HepG2 (cell line): ENCODE results near the gene BSN. TPM values are rescaled to one million over a fixed set of nuclear protein-coding genes. Genes with fewer than 3 reads are reported as not detected.
A peak's percentile ranks its signal among the peaks of the same experiment; 100 is the strongest.

Source experiments
- ARNT2 ChIP-seq: sonication (generic); formaldehyde crosslinking; IDR thresholded peaks from 2 replicates; pipeline ENCODE4 v1.8.0; 2022; ENCODE audit warnings: mild to moderate bottlenecking, low read depth, missing genetic modification reagents, moderate library complexity
- HOXA7 ChIP-seq: sonication (generic); formaldehyde crosslinking; IDR thresholded peaks from 2 replicates; pipeline ENCODE4 v1.8.1; 2022; ENCODE audit warnings: mild to moderate bottlenecking, missing genetic modification reagents, moderate library complexity
- MTF2 ChIP-seq: sonication (generic); formaldehyde crosslinking; IDR thresholded peaks from 2 replicates; pipeline ENCODE4 v1.5.0; 2020; ENCODE audit warnings: missing genetic modification reagents, borderline replicate concordance
- NAIF1 ChIP-seq: sonication (generic); formaldehyde crosslinking; IDR thresholded peaks from 2 replicates; pipeline ENCODE4 v1.5.0; 2020; ENCODE audit warnings: mild to moderate bottlenecking, missing genetic modification reagents, borderline replicate concordance
- TBL1XR1 ChIP-seq: fragments of 150-350 bp; IDR thresholded peaks from 2 replicates; pipeline ENCODE4 v1.6.1; 2014; ENCODE audit warnings: borderline replicate concordance, low read length; ENCODE audit not compliant: partially characterized antibody
- XBP1 ChIP-seq: sonication (generic); formaldehyde crosslinking; IDR thresholded peaks from 2 replicates; pipeline ENCODE4 v1.5.0; 2020; ENCODE audit warnings: missing genetic modification reagents
- ZNF296 ChIP-seq: sonication (generic); formaldehyde crosslinking; conservative IDR thresholded peaks from 2 replicates; pipeline ENCODE4 v1.5.0; 2020; ENCODE audit warnings: mild to moderate bottlenecking, missing genetic modification reagents
- polyA plus RNA-seq, 8 experiments: library from polyadenylated mRNA; depleted of rRNA in 3 of 8; stranded (reverse) in 7 of 8; unstranded in 1 of 8; fragments of >200 nt; fragmentation: Illumina TruSeq in 4 of 8; extraction: Trizol in 4 of 8; gene quantifications; 2 replicates each; pipeline versions ENCODE4 v1.2.1 to v1.2.3, GENCODE V29; 2011 to 2016; ENCODE audit warnings: low read depth in 4 of 8, missing spikeins in 1 of 8, mixed read lengths in 1 of 8; ENCODE audit not compliant: insufficient read depth in 1 of 8
- total RNA-seq, 5 experiments: library from RNA; depleted of rRNA; stranded (reverse); fragments of >200 nt; fragmentation: Illumina TruSeq; extraction: Trizol; gene quantifications; 2 replicates each; pipeline ENCODE4 v1.2.3, GENCODE V29; 2016; ENCODE audit warnings: low read depth in 1 of 5
- TF ChIP-seq, protein P1 (sequence below): sonication (generic); formaldehyde crosslinking; IDR thresholded peaks from 2 replicates; pipeline ENCODE4 v1.4.0; 2020; ENCODE audit warnings: missing genetic modification reagents
- TF ChIP-seq, protein P2 (sequence below): sonication (generic); formaldehyde crosslinking; IDR thresholded peaks from 2 replicates; pipeline ENCODE4 v1.4.0; 2020; ENCODE audit warnings: low read depth, missing genetic modification reagents
- TF ChIP-seq, protein P3 (sequence below): sonication (generic); formaldehyde crosslinking; IDR thresholded peaks from 2 replicates; pipeline ENCODE4 v1.4.0; 2020; ENCODE audit warnings: missing genetic modification reagents, mild to moderate bottlenecking, borderline replicate concordance
- TF ChIP-seq, protein P4 (sequence below): sonication (generic); formaldehyde crosslinking; IDR thresholded peaks from 2 replicates; pipeline ENCODE4 v1.8.1; 2023; ENCODE audit warnings: mild to moderate bottlenecking, missing genetic modification reagents
- TF ChIP-seq, protein P5 (sequence below): sonication (generic); formaldehyde crosslinking; IDR thresholded peaks from 2 replicates; pipeline ENCODE4 v1.5.0; 2020; ENCODE audit warnings: missing genetic modification reagents
- TF ChIP-seq, protein P6 (sequence below): sonication (generic); formaldehyde crosslinking; IDR thresholded peaks from 2 replicates; pipeline ENCODE4 v1.4.0; 2020; ENCODE audit warnings: missing genetic modification reagents, borderline replicate concordance

Gene BSN
- total and polyA plus RNA-seq, 2 of the 13 experiments (the other 11 are each of a cell fraction or from before 2014, with no cell fraction given): 0.42 to 0.86 TPM

DNA sequence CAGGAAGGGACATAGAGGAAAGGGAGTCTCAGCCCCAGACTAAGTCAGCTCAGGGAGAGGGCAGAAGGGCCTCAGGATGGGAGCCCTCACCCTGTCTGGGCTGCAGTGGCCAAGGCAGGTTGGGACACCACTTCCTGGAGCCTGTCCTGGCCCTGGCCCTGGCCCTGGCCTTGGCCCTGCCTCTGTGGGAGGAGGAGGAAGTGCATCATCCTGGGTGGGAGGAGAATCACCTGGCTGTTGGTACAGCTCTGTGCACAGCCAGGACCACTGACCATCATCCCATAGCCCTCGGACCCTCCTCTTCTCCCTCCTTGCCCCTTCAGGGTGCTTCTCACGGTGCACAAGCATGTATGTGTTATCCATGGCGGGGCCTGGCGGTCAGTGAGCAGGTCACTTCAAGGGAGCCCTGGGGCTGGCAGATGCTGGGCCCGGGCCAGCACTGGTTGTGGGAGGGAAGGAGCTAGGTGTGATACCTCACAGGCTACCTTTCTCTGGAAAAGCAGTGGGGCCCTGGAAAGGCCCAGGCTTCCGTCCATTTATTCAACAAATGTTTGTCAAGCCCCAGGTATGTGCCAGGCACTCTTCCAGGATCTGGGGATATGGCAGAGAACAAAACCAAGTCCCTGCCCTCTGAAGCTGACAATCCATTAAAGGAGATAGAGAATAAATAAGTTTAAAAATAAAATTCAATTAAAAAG lies 111.7 kb downstream of the BSN start (continued):
- TF ChIP-seq, protein P1, sequence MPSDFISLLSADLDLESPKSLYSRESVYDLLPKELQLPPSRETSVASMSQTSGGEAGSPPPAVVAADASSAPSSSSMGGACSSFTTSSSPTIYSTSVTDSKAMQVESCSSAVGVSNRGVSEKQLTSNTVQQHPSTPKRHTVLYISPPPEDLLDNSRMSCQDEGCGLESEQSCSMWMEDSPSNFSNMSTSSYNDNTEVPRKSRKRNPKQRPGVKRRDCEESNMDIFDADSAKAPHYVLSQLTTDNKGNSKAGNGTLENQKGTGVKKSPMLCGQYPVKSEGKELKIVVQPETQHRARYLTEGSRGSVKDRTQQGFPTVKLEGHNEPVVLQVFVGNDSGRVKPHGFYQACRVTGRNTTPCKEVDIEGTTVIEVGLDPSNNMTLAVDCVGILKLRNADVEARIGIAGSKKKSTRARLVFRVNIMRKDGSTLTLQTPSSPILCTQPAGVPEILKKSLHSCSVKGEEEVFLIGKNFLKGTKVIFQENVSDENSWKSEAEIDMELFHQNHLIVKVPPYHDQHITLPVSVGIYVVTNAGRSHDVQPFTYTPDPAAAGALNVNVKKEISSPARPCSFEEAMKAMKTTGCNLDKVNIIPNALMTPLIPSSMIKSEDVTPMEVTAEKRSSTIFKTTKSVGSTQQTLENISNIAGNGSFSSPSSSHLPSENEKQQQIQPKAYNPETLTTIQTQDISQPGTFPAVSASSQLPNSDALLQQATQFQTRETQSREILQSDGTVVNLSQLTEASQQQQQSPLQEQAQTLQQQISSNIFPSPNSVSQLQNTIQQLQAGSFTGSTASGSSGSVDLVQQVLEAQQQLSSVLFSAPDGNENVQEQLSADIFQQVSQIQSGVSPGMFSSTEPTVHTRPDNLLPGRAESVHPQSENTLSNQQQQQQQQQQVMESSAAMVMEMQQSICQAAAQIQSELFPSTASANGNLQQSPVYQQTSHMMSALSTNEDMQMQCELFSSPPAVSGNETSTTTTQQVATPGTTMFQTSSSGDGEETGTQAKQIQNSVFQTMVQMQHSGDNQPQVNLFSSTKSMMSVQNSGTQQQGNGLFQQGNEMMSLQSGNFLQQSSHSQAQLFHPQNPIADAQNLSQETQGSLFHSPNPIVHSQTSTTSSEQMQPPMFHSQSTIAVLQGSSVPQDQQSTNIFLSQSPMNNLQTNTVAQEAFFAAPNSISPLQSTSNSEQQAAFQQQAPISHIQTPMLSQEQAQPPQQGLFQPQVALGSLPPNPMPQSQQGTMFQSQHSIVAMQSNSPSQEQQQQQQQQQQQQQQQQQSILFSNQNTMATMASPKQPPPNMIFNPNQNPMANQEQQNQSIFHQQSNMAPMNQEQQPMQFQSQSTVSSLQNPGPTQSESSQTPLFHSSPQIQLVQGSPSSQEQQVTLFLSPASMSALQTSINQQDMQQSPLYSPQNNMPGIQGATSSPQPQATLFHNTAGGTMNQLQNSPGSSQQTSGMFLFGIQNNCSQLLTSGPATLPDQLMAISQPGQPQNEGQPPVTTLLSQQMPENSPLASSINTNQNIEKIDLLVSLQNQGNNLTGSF (CRISPR knock-in tag): no peak
- TF ChIP-seq, protein P2, sequence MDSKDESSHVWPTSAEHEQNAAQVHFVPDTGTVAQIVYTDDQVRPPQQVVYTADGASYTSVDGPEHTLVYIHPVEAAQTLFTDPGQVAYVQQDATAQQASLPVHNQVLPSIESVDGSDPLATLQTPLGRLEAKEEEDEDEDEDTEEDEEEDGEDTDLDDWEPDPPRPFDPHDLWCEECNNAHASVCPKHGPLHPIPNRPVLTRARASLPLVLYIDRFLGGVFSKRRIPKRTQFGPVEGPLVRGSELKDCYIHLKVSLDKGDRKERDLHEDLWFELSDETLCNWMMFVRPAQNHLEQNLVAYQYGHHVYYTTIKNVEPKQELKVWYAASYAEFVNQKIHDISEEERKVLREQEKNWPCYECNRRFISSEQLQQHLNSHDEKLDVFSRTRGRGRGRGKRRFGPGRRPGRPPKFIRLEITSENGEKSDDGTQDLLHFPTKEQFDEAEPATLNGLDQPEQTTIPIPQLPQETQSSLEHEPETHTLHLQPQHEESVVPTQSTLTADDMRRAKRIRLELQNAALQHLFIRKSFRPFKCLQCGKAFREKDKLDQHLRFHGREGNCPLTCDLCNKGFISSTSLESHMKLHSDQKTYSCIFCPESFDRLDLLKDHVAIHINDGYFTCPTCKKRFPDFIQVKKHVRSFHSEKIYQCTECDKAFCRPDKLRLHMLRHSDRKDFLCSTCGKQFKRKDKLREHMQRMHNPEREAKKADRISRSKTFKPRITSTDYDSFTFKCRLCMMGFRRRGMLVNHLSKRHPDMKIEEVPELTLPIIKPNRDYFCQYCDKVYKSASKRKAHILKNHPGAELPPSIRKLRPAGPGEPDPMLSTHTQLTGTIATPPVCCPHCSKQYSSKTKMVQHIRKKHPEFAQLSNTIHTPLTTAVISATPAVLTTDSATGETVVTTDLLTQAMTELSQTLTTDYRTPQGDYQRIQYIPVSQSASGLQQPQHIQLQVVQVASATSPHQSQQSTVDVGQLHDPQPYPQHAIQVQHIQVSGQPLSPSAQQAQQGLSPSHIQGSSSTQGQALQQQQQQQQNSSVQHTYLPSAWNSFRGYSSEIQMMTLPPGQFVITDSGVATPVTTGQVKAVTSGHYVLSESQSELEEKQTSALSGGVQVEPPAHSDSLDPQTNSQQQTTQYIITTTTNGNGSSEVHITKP (CRISPR knock-in tag): no peak
- TF ChIP-seq TBL1XR1: no peak
- TF ChIP-seq HOXA7: no peak
- TF ChIP-seq MTF2 (CRISPR knock-in tag): no peak
- TF ChIP-seq XBP1 (CRISPR knock-in tag): no peak
- TF ChIP-seq ARNT2 (CRISPR knock-in tag): peak; percentile 54; the same call in 1 of the 2 replicates
- TF ChIP-seq, protein P3, sequence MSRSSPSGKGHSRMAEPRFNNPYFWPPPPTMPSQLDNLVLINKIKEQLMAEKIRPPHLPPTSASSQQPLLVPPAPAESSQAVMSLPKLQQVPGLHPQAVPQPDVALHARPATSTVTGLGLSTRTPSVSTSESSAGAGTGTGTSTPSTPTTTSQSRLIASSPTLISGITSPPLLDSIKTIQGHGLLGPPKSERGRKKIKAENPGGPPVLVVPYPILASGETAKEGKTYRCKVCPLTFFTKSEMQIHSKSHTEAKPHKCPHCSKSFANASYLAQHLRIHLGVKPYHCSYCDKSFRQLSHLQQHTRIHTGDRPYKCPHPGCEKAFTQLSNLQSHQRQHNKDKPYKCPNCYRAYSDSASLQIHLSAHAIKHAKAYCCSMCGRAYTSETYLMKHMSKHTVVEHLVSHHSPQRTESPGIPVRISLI (CRISPR knock-in tag): no peak
- TF ChIP-seq, protein P4, sequence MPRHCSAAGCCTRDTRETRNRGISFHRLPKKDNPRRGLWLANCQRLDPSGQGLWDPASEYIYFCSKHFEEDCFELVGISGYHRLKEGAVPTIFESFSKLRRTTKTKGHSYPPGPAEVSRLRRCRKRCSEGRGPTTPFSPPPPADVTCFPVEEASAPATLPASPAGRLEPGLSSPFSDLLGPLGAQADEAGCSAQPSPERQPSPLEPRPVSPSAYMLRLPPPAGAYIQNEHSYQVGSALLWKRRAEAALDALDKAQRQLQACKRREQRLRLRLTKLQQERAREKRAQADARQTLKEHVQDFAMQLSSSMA: 0 out of 2 replicates have a peak, but pooled peaks have one; percentile 40
- no peak for TF ChIP-seq ZNF296 (CRISPR knock-in tag)
- TF ChIP-seq, protein P5, sequence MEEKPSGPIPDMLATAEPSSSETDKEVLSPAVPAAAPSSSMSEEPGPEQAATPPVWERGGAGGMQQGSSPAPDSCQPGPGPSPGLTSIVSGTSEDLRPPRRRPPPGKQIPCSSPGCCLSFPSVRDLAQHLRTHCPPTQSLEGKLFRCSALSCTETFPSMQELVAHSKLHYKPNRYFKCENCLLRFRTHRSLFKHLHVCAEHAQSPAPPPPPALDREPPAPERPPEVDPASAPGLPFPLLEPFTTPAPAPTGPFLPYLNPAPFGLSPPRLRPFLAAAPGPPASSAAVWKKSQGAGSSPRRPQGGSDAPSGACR: 0 out of 2 replicates have a peak, but pooled peaks have one; percentile 25
- TF ChIP-seq, protein P6, sequence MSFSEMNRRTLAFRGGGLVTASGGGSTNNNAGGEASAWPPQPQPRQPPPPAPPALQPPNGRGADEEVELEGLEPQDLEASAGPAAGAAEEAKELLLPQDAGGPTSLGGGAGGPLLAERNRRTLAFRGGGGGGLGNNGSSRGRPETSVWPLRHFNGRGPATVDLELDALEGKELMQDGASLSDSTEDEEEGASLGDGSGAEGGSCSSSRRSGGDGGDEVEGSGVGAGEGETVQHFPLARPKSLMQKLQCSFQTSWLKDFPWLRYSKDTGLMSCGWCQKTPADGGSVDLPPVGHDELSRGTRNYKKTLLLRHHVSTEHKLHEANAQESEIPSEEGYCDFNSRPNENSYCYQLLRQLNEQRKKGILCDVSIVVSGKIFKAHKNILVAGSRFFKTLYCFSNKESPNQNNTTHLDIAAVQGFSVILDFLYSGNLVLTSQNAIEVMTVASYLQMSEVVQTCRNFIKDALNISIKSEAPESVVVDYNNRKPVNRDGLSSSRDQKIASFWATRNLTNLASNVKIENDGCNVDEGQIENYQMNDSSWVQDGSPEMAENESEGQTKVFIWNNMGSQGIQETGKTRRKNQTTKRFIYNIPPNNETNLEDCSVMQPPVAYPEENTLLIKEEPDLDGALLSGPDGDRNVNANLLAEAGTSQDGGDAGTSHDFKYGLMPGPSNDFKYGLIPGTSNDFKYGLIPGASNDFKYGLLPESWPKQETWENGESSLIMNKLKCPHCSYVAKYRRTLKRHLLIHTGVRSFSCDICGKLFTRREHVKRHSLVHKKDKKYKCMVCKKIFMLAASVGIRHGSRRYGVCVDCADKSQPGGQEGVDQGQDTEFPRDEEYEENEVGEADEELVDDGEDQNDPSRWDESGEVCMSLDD (CRISPR knock-in tag): no peak
- no peak for TF ChIP-seq NAIF1 (CRISPR knock-in tag)
